ENCODE data around the gene ETV4.

- TF ChIP-seq CTCF (conservative IDR thresholded peaks at IDR 0.05; ENCODE audit: low read depth, low read length) (no peak), EZH2 (IDR thresholded peaks at IDR 0.05; ENCODE audit: low read length, unreplicated experiment) (no peak)
Measured at GRCh38 chr17:43531955-43532354, 14.2 kb downstream of the ETV4 start.
